CD4-positive, alpha-beta T cell treated with Interleukin-6 at 100 ng/mL for 8 hours (primary cell): Measurements from ENCODE around the gene CYFIP1.

Experiments used
- DNase-seq: peaks from one replicate; pipeline ENCODE4 v3.0.0-alpha.2; 2020; ENCODE audit warnings: mixed read lengths, low spot score

CYFIP1 gene

DNA sequence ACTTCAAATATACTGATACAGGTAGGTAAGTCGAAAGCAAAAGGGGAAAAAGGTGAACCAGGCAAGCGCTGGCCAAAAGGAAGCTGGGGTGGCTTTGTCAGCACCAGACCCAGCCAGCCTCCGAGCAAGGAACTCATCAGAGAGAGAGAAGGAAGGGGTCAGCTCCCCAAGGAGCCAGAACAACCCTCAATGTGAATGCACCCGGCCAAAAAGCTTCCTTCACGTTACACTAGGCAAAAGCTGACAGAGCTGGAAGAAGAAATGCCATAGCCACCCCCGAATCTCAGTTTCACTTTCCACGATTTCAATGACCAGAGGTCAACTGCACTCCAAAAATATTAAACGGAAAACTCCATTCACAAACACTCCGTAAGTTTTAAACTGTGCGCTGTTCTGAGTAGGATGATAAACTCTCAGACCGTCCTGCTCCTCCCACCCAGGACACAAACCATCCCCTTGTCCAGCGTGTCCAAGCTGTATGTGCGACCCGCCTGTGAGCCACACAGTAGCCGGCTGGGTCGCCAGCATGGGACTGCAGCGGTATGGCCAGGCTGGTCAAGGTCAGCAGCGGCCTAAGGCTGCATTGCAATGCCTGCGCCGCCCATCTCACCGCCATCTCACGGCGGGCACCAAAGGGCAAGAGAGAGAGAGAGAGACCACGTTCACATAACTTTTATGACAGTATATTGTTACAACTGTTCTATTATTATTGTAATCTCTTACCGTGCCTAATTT lies 29.7 kb downstream of the CYFIP1 start:
- DNase-seq = no peak

DNA sequence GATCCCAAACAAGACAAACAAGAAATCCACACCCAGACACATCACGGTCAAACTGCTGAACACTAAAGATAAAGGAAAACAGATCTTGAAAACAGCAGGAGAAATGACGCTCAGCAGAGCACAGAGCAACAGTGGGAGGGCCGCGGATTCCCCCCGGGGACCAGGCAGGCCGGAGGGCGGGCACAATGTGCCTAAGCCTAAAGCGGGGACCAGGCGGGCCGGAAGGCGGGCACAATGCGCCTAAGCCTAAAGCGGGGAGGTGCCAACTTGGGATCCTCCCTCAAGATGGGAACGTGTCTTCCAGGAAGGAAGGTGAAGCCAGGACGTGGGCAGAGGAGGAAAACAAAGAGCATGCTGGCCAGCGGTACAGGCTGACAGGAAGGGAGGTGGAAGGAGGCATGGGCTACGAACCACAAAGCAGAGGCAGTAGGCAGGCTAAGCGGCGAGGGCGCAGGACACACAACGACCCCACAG lies 31.1 kb downstream of the CYFIP1 start:
- no peak for DNase-seq

- no peak for DNase-seq
These were observed 32.1 kb downstream of the CYFIP1 start for GRCh38 chr15:22948056-22948455.

DNA sequence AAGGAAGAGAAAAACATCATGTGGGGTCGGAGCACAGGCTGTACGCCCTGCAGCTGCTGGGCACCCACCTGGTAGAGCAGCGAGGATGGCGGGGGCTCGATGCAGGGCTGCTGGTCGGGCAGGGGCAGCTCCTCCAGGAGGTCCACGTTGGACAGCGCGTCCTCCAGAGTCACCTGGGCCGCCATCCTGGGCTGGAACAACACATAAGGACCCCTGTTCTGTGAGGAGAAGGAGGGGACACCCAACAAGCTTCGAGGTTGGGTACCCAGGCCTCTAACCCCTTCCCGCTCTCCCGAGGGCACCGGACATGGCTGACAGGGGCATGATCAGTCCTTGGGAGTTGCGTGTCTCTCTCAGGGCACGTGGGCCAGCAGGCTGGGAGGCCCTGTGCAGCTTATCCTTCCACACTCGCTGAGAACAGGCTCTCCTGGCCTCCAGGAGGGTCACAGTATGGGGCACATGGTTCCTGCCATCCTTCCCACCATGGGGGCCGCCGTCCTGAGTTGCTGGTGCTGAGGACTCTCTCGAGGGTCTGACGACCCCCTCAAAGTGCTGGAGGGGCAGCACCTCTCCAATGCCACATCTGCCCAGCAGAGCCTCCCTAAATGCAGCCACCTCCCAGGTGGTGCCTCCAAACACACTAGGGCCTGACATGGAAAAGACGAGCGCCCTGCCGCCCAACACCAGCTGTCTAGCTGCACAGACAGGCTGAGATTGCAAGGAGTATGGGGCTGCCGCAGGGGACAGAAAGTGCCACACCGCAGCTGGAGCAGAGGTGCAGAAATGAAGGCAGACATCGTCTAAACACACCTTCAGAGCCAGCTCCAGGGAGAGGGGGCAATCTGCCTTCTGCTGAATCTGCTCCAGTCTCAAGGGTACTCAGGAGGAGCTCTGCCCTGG lies 32.8 kb downstream of the CYFIP1 start:
- no peak for DNase-seq

- no peak for DNase-seq
These were observed 35.1 kb downstream of the CYFIP1 start for GRCh38 chr15:22945071-22945470.

DNA sequence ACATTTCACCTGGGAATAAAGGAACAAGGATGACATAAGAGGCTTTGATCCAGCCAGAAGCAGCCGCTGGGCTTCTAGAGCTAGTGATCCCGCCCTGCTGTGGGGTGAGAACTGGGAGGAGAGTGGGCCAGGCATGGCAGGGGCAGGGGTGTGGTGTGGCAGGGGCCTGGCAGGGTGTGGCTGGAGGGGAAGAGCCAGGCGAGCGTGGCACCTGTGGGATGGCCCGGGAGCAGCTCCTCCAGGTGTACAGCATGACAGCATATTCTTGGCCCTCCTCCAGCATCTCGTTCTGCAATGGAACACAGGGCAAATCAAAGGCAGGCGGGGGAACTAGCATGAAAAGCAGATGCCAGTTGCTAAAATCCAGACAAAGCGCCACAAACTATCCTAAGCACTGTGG lies 35.5 kb downstream of the CYFIP1 start:
- no peak for DNase-seq

DNA sequence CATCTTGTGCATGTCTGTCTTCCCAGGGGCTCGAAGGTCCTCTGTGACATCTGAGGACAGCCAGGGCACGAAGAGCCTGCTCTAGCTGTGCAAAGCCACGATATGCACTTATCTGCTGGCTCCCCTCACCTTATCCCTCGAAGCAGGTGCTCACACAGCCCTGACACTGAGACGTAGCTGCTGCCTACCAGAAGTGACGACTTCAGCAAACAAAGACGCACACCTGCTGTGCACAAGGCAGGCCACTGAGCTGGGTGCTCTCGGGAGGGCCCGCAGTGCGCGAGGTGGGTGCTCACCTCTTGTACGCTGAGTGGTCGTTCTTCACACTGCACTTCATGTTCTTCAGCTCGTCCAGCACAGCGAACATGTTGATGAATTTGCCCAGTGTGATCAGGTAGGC lies 37.3 kb downstream of the CYFIP1 start:
- DNase-seq = no peak

DNA sequence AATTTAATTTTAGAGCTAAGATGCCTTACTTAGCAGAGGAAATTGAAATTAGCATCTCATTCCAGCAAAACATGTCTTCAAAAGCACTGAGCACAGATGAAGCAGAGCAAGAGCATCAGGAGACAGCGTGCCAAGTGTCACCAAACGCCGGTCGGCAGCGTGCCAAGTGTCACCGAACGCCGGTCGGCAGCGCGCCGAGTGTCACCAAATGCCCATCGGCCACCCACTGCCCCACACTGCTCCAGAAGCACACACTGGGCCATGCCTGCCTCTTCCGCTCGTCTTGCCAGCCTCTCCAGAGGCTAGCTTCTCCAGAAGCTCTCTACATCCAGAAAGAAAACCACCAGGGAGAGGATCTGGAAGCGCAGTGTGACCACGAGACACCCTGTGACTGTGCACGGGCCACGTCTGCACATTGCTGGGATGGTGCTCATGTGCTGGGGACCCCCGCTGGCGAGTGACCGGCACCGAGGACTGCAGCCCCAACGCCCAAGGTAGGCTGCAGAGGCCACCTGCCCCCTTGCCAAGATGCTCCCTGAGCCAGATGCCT lies 37.8 kb downstream of the CYFIP1 start:
- no peak for DNase-seq

- DNase-seq = no peak
These were observed 39.0 kb downstream of the CYFIP1 start for GRCh38 chr15:22941179-22941578.

DNA sequence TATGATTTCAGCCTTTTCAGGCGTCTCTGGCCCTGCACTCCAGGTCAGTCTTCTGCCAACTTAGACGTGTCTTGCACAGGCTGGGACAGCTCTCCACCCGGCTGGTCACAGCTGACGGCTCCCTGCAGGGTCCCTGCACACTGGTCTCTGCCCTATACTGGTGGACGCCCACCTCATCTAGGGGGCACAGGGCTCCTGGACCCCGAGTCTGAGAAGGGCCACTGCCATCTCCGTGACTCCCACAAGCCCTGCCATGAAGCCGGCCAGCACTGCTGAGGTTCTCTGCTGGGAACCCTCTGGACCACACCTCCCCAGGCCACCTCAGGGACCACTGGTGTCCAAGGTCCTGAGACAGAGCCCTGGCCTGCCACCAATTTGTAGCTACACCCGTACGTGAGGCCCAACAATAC lies 40.5 kb downstream of the CYFIP1 start:
- DNase-seq = no peak

GRCh38 chr15:22939051-22939450 lies 41.1 kb downstream of the CYFIP1 start:
- no peak for DNase-seq

- DNase-seq = no peak
These were observed 43.3 kb downstream of the CYFIP1 start for GRCh38 chr15:22936577-22937472.

DNA sequence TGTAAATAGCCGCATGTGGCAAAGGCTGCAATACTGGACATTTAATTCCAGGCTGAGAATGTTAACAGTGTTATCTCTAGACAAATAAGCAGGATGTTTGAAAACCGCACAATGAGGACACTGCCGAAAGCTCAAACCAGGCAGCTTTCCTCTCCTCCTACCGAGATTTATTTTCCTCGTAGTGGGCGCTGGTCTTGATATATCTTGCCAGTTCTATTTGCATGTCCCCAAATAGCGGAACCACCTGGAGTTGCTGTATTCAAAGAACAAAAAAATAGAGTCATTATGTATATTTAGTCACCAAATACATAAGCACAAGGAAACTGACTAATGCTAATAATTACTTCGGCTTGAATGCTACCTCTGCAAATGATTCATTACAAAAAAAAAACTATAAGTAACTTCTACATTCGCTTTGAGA lies 46.5 kb downstream of the CYFIP1 start:
- DNase-seq = no peak

GRCh38 chr15:22931784-22932536 lies 48.2 kb downstream of the CYFIP1 start:
- no peak for DNase-seq

DNA sequence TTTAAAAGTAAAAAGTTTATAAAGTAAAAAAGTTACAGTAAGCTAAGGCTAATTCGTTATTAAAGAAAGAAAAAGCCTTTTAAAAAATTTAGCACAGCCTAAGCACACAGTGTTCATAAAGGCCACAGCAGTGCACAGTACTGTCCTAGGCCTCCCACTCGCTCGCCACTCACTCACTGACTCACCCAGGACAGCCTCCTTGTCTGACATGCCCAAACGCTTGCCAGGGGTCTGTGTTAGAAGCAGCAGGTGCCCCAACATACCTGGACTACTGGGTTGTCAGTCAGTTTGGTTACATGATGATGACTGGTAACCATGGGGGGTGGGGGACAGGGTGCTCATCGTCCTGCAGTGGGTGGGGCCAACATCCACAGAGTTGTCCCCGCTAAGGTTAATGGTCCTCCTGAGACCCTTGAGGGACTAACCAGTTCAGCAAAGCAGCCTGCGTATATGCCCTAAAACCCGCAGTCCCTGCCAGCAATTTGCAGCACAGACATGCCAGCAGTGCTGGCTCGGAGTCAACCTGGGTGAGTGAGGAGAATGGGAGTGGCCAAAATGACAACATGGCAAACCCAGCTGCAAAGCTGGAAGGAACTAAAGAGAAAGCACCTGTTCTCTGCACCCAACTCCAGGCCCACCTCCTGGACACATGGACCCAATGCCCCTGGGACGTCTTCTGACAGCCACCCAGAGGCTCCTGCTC lies 49.2 kb downstream of the CYFIP1 start:
- no peak for DNase-seq

DNA sequence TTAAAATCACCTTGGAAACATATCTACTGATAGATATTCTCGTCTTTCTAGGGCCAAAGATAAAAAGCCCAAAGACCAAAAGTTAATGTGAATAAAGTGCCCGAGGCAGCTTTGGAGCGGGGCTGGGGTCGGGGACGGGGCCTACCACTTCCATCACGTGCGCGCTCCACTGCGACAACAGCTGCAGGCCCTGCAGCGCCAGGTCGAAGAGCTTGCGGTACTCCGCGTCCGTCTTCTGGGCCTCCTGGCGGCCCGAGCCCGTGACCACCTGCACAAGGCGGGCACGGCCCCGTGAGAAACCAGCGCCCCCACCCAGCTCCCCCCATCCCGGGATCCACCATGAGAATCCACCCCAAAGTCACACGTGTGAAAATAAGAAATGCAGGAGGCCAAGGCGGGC lies 52.4 kb downstream of the CYFIP1 start:
- DNase-seq = no peak

DNA sequence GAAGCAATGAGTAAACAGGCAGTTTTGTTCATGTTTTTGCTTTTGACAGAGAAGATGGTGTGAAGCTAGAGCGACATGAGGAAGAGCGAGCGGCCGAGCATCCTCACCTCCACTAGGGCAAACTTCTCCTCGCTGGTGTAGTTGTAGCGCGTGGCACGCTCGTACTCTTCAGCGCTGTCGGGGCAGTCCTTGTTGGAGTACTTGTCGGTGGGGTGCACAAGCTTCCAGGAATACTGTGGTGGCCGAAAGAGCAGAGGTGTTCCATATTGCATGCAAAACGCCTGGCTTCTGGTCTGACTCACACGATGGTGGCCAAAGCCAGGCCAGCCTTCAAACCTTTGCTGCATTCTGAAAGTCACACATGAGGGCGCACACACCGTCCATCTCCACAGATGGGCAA lies 54.3 kb downstream of the CYFIP1 start:
- DNase-seq = no peak

- no peak for DNase-seq
These were observed 58.2 kb downstream of the CYFIP1 start for GRCh38 chr15:22922003-22922402.

DNA sequence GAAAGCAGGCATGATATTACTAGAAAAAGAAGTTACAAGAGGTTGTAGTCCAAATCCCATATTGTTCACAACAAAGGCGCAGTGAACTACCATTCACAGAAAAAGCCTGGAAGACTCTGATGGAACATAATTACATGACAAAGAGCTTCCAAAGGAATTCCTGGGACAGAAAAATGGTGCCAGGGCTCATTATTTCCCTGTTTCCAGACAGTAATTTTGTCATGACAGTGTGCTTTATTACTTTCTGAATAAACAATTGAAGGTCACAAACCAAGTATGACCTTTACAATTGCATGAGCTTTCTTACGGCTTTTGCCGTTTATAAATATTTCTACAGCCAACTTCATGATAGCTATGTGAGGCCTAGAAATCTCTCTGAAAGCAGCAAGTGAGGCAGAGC lies 61.0 kb downstream of the CYFIP1 start:
- no peak for DNase-seq

GRCh38 chr15:22918596-22919140 lies 61.5 kb downstream of the CYFIP1 start:
- no peak for DNase-seq
